ENCODE measurements around the gene ACADS. TPM values are rescaled to one million over a fixed set of nuclear protein-coding genes. Genes with fewer than 3 reads are reported as not detected.
A peak's percentile ranks its signal among the peaks of the same experiment; 100 is the strongest.

The ACADS gene
- total and polyA plus RNA-seq, 8 donors, result 15.2 to 59.2 (median 20.9) TPM

- FAIRE-seq, result no peak
- no peak for DNase-seq
- H3K4me1 ChIP-seq, result no peaks in the 10 kb centered on the region
- H3K4me3 ChIP-seq, result no peak overlapping the region
- intact Hi-C loops (cut with DNase I), result no loop called here
- no peak for ATAC-seq
- H3K27me3 ChIP-seq, result no peaks in the 10 kb centered on the region
- no peaks in the 10 kb centered on the region for H3K36me3 ChIP-seq
- 84 to 85% methylated on average over 7 of the region's 7 CpGs for WGBS, 2 donors
- no peak overlapping the region for H3K27ac ChIP-seq
- TF ChIP-seq CTCF (IDR thresholded peaks at IDR 0.05), result no peak
- no peaks in the 10 kb centered on the region for H3K9me3 ChIP-seq
Measured at GRCh38 chr12:120774169-120774916, 48.7 kb downstream of the ACADS start.

- no peaks in the 10 kb centered on the region for H3K9me3 ChIP-seq
- H3K4me3 ChIP-seq, result no peak overlapping the region
- no peaks in the 10 kb centered on the region for H3K36me3 ChIP-seq
- peak in 1 of 4 donors; percentile 13 for TF ChIP-seq CTCF (IDR thresholded peaks at IDR 0.05)
- no peak overlapping the region for H3K27ac ChIP-seq
- no peaks in the 10 kb centered on the region for H3K27me3 ChIP-seq
- intact Hi-C loops (cut with DNase I), result no loop called here
- H3K4me1 ChIP-seq, result no peaks in the 10 kb centered on the region
- no peak for FAIRE-seq
- WGBS, 2 donors, result 85 to 91% methylated on average over 7 of the region's 7 CpGs
- no peak for ATAC-seq
- no peak for DNase-seq
Measured at GRCh38 chr12:120775862-120776552, 50.4 kb downstream of the ACADS start.

- ATAC-seq (no peak), DNase-seq (no peak), FAIRE-seq (no peak)
- H3K4me3 ChIP-seq, result no peak overlapping the region
- WGBS, 2 donors, result 81 to 86% methylated on average over 6 of the region's 6 CpGs
- H3K27ac ChIP-seq, result peak overlapping the region in 1 of 4 donors; percentile 6
- no peaks in the 10 kb centered on the region for H3K27me3 ChIP-seq
- intact Hi-C loops (cut with DNase I), result no loop called here
- no peaks in the 10 kb centered on the region for H3K4me1 ChIP-seq
- peaks cover 0 to 15% (median 5%) of the 10 kb centered on the region in 3 donors for H3K36me3 ChIP-seq
- no peak for TF ChIP-seq CTCF (IDR thresholded peaks at IDR 0.05)
- H3K9me3 ChIP-seq, result no peaks in the 10 kb centered on the region
Measured at GRCh38 chr12:120783197-120783596, 57.6 kb downstream of the ACADS start.

GRCh38 chr12:120784804-120785203 lies 59.2 kb downstream of the ACADS start:
- DNase-seq (no peak), FAIRE-seq (no peak)
- WGBS, 2 donors, result 90 to 97% methylated on average over 3 of the region's 3 CpGs

More at GRCh38 chr12:120784804-120785203, 59.2 kb downstream of the ACADS start:
- TF ChIP-seq CTCF (IDR thresholded peaks at IDR 0.05), result no peak
- Histone ChIP-seq H3K27ac (no peak overlapping the region), H3K9me3 (no peaks in the 10 kb centered on the region), H3K27me3 (no peaks in the 10 kb centered on the region), H3K4me1 (no peaks in the 10 kb centered on the region), H3K36me3 (peaks cover 0 to 15% (median 5%) of the 10 kb centered on the region in 3 donors), H3K4me3 (no peak overlapping the region)
- intact Hi-C loops (cut with DNase I), result no loop called here
- no peak for ATAC-seq

Measured in pancreas (tissue), 10 donors.